Tibial nerve (tissue), 4 donors: ENCODE results near the gene CCDC14. TPM values are rescaled to one million over a fixed set of nuclear protein-coding genes. Genes with fewer than 3 reads are reported as not detected.

ENCODE experiments used
- DNase-seq, 2 donors: peaks; one replicate each; pipeline ENCODE4 v3.0.0-alpha.2; 2019; ENCODE audit warnings: low spot score in 2 of 2
- H3K27ac ChIP-seq, 4 donors: fragments of 200-600 bp; sonication (generic) in 3 of 4; one replicate each; pipeline ENCODE4 v1.5.1; 2017 to 2019; ENCODE audit warnings: mild to moderate bottlenecking in 1 of 4
- H3K27me3 ChIP-seq, 2 donors: fragments of 200-600 bp; sonication (generic) in 1 of 2; one replicate each; pipeline versions ENCODE4 v1.5.1 to v1.6.0; 2017 to 2019
- H3K36me3 ChIP-seq, 3 donors: fragments of 200-600 bp; sonication (generic); one replicate each; pipeline ENCODE4 v1.5.1; 2018 to 2019
- H3K4me1 ChIP-seq, 4 donors: fragments of 200-600 bp; sonication (generic) in 3 of 4; one replicate each; pipeline ENCODE4 v1.5.1; 2017 to 2019
- H3K4me3 ChIP-seq, 4 donors: fragments of 200-600 bp; sonication (generic) in 3 of 4; one replicate each; pipeline ENCODE4 v1.5.1; 2017 to 2019; ENCODE audit warnings: mild to moderate bottlenecking in 1 of 4, moderate library complexity in 1 of 4
- H3K9me3 ChIP-seq, 4 donors: fragments of 200-600 bp; sonication (generic) in 3 of 4; one replicate each; pipeline ENCODE4 v1.5.1; 2017 to 2019
- EP300 ChIP-seq, 2 donors: sonication (generic); formaldehyde crosslinking; IDR thresholded peaks; one replicate each; pipeline ENCODE4 v1.6.1; 2017; ENCODE audit warnings: antibody characterized with exemption in 2 of 2, mild to moderate bottlenecking in 1 of 2
- POLR2A ChIP-seq, 2 donors: fragments of 450-650 bp; IDR thresholded peaks; one replicate each; pipeline ENCODE4 v1.6.1; 2017; ENCODE audit warnings: antibody characterized with exemption in 2 of 2, mild to moderate bottlenecking in 2 of 2, moderate library complexity in 2 of 2
- WGBS, 2 donors: methylation state at CpG; one replicate each; pipeline ENCODE4 v1.1.5; 2018; 5-methylcytosine and 5-hydroxymethylcytosine counted together
- total RNA-seq, 4 donors: library from RNA; depleted of rRNA; stranded (reverse); fragments of >200 nt; gene quantifications; one replicate each; pipeline ENCODE4 v1.1.0, GENCODE V29; 2016
- TF ChIP-seq, protein P1 (sequence below), 5 experiments: fragments of 200-600 bp in 3 of 5; fragments of 450-650 bp in 2 of 5; sonication (generic) in 3 of 5; IDR thresholded peaks; one replicate each; pipeline ENCODE4 v1.5.1; 2016 to 2019; ENCODE audit warnings: antibody characterized with exemption in 5 of 5, mild to moderate bottlenecking in 3 of 5, moderate library complexity in 2 of 5

CCDC14 gene
- total RNA-seq, 4 donors from 2014 or later = 31.5 to 41.8 (median 39.9) TPM

DNA sequence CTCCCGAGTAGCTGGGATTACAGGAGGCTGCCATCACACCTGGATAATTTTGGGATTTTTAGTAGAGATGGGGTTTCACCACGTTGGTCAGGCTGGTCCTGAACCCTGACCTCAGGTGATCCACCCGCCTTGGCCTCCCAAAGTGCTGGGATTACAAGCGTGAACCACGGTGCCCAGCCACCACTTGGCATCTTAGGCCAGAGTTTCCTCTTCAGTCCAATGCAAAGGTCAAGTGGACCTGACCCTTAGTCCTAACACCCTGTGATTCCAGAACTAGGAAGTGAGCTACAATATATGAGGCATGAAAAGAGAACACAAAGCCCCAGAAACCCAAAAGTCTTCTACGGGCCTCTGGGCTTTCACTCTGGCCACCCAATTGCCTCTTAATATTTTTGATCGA, 82.2 kb downstream of the CCDC14 start:
- Histone ChIP-seq H3K27me3 (peaks cover 0 to 11% of the 10 kb centered on the region in 2 donors), H3K9me3 (no peaks in the 10 kb centered on the region), H3K4me1 (peaks cover 0 to 6% (median 2%) of the 10 kb centered on the region in 4 donors), H3K4me3 (no peak overlapping the region), H3K36me3 (no peaks in the 10 kb centered on the region), H3K27ac (no peak overlapping the region)
- no peak for DNase-seq
- 88 to 92% methylated on average over 7 of the region's 7 CpGs for WGBS, 2 donors
- no peak for TF ChIP-seq EP300 (IDR thresholded peaks at IDR 0.05)
- TF ChIP-seq POLR2A (IDR thresholded peaks at IDR 0.05) = no peak
- TF ChIP-seq, protein P1, sequence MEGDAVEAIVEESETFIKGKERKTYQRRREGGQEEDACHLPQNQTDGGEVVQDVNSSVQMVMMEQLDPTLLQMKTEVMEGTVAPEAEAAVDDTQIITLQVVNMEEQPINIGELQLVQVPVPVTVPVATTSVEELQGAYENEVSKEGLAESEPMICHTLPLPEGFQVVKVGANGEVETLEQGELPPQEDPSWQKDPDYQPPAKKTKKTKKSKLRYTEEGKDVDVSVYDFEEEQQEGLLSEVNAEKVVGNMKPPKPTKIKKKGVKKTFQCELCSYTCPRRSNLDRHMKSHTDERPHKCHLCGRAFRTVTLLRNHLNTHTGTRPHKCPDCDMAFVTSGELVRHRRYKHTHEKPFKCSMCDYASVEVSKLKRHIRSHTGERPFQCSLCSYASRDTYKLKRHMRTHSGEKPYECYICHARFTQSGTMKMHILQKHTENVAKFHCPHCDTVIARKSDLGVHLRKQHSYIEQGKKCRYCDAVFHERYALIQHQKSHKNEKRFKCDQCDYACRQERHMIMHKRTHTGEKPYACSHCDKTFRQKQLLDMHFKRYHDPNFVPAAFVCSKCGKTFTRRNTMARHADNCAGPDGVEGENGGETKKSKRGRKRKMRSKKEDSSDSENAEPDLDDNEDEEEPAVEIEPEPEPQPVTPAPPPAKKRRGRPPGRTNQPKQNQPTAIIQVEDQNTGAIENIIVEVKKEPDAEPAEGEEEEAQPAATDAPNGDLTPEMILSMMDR (IDR thresholded peaks at IDR 0.05) = no peak

DNA sequence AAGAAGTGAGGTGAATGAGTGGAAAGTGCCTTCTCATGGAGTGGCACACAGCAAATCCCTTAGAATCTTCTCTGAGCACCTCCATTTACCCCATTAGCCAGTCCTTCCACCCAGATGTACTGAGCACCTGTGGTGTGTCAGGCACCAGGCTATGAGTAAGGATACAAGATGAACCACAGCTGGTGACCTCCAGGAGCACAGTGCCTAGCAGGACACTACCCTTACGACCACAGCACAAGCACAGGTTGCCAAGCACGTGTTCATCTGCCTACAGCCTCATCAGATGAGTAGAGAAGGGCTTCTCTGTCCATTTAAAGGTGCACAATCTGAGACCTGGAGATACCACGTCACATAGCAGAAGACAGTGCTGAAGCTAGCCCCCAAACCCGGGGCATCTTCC, 83.1 kb downstream of the CCDC14 start:
- WGBS, 2 donors = 89% methylated on average over 3 to 4 of the region's 4 CpGs
- Histone ChIP-seq H3K27ac (no peak overlapping the region), H3K27me3 (peaks cover 0 to 4% of the 10 kb centered on the region in 2 donors), H3K9me3 (no peaks in the 10 kb centered on the region), H3K4me3 (no peak overlapping the region), H3K36me3 (no peaks in the 10 kb centered on the region), H3K4me1 (no peaks in the 10 kb centered on the region)
- TF ChIP-seq POLR2A (IDR thresholded peaks at IDR 0.05) = no peak
- TF ChIP-seq, protein P1 (IDR thresholded peaks at IDR 0.05) = no peak
- TF ChIP-seq EP300 (IDR thresholded peaks at IDR 0.05) = no peak
- no peak for DNase-seq

DNA sequence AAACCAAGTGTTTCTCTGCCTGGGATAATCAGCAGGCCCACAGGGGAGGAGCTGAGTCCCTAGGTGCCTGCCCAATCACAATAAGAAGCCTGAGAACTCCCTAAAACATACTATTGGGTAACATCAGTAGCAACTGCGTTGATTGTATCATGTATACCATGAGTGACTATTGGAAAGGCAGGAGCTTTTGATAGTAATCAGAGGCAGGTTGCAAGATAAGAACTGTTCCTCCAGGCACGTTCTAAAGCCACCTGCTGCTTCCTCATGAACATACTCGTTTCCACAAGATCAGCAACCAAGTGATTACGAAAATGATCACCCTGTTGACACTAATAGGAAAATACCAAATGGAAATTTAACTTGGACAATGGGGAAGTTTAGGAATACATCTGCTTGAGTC, 83.6 kb downstream of the CCDC14 start:
- H3K36me3 ChIP-seq = no peaks in the 10 kb centered on the region
- H3K4me1 ChIP-seq = no peaks in the 10 kb centered on the region
- H3K9me3 ChIP-seq = no peaks in the 10 kb centered on the region
- no peaks in the 10 kb centered on the region for H3K27me3 ChIP-seq
- 83 to 87% methylated on average over 4 of the region's 4 CpGs for WGBS, 2 donors
- no peak overlapping the region for H3K27ac ChIP-seq
- H3K4me3 ChIP-seq = no peak overlapping the region
- TF ChIP-seq EP300 (IDR thresholded peaks at IDR 0.05) (no peak), POLR2A (IDR thresholded peaks at IDR 0.05) (no peak)
- TF ChIP-seq, protein P1 (IDR thresholded peaks at IDR 0.05) = no peak
- DNase-seq = no peak

DNA sequence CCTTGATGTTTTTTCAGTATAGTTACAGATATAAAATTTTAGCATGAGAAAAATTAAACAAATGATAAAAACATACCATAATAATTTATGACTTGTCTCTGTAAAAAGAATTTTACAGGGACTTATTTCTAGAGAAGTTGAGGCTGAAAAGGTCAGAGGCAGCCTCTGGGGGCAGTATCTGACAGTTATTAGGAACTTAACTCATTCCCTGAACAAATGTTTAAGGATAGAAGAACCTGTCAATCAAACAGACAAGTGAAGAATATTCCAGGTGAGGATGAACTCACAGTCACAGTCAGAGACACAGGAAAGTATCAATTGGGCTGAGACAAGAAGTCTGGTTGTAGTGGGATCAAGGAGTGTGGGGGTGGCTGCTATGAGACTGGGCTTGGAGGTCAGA, 84.2 kb downstream of the CCDC14 start:
- H3K4me3 ChIP-seq = no peak overlapping the region
- TF ChIP-seq, protein P1 (IDR thresholded peaks at IDR 0.05) = no peak
- TF ChIP-seq POLR2A (IDR thresholded peaks at IDR 0.05) = no peak
- TF ChIP-seq EP300 (IDR thresholded peaks at IDR 0.05) = no peak
- no peaks in the 10 kb centered on the region for H3K36me3 ChIP-seq
- no peak overlapping the region for H3K27ac ChIP-seq
- no peak for DNase-seq
- no peaks in the 10 kb centered on the region for H3K27me3 ChIP-seq
- no peaks in the 10 kb centered on the region for H3K4me1 ChIP-seq
- no peaks in the 10 kb centered on the region for H3K9me3 ChIP-seq

DNA sequence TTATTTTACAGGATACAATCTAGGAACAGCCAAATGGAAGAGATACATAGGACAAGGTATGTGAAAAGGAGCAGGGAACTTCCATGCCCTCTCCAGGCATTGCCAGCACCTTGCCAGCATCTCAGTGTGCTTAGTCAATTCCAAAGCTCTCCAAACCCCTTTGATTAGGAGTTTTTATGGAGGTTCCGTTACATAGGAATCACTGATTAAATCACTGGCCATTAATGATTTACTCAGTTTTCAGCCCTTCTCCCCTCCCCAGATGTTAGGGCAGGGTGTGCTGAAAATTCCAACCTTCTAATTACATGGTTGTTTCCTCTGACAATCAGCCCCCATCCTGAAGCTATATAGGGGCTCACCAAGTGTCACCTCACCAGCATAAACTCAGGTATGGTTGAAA, 88.4 kb downstream of the CCDC14 start:
- Histone ChIP-seq H3K9me3 (no peaks in the 10 kb centered on the region), H3K27me3 (no peaks in the 10 kb centered on the region), H3K36me3 (no peaks in the 10 kb centered on the region), H3K4me3 (no peak overlapping the region), H3K27ac (no peak overlapping the region), H3K4me1 (no peaks in the 10 kb centered on the region)
- WGBS, 2 donors = 92 to 100% methylated on average over 1 of the region's 1 CpG
- TF ChIP-seq EP300 (IDR thresholded peaks at IDR 0.05) (no peak), POLR2A (IDR thresholded peaks at IDR 0.05) (no peak)
- TF ChIP-seq, protein P1 (IDR thresholded peaks at IDR 0.05) = no peak
- no peak for DNase-seq
